ENCODE measurements around the gene PRSS2. TPM values are rescaled to one million over a fixed set of nuclear protein-coding genes. Genes with fewer than 3 reads are reported as not detected.

PRSS2 gene
- total RNA-seq, 1 donor from 2014 or later, result not detected

DNA sequence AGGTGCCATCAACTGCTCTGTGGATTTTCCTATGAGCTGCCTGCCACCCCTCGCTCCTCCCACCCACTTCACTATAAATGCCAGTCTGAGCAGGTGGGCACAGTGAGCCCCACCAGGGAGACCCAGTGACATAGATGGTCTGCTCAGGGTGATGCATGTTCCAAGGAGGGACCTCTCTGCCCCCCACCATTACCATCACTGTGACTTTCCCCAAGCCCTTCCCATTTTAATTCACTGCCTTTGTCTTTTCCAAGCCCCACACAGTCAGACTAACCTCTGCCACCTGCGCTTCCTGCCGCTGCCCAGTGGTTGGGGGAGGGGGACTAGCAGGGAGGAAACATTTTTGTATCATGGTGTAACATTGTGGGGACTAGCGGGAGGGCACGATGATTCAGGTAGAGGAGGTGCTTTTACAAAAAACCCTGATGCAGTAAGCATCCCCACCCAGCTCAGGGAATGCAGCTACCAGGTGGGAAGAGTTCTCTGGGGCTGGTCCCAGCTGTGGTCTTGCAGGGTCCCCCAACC, 24.6 kb downstream of the PRSS2 start:
- Histone ChIP-seq H3K27ac (replicated peaks) (no peak overlapping the region), H3K4me1 (peaks cover 19% of the 10 kb centered on the region), H3K4me3 (no peak overlapping the region), H3K27me3 (ENCODE audit: low read depth) (peaks cover 99% of the 10 kb centered on the region), H3K9me3 (replicated peaks) (no peaks in the 10 kb centered on the region), H3K36me3 (no peaks in the 10 kb centered on the region)
- DNase-seq, result no peak
- intact Hi-C loops (cut with micrococcal nuclease), result no loop called here
- TF ChIP-seq, protein P1, sequence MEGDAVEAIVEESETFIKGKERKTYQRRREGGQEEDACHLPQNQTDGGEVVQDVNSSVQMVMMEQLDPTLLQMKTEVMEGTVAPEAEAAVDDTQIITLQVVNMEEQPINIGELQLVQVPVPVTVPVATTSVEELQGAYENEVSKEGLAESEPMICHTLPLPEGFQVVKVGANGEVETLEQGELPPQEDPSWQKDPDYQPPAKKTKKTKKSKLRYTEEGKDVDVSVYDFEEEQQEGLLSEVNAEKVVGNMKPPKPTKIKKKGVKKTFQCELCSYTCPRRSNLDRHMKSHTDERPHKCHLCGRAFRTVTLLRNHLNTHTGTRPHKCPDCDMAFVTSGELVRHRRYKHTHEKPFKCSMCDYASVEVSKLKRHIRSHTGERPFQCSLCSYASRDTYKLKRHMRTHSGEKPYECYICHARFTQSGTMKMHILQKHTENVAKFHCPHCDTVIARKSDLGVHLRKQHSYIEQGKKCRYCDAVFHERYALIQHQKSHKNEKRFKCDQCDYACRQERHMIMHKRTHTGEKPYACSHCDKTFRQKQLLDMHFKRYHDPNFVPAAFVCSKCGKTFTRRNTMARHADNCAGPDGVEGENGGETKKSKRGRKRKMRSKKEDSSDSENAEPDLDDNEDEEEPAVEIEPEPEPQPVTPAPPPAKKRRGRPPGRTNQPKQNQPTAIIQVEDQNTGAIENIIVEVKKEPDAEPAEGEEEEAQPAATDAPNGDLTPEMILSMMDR (IDR thresholded peaks at IDR 0.05; ENCODE audit: borderline replicate concordance), result no peak

DNA sequence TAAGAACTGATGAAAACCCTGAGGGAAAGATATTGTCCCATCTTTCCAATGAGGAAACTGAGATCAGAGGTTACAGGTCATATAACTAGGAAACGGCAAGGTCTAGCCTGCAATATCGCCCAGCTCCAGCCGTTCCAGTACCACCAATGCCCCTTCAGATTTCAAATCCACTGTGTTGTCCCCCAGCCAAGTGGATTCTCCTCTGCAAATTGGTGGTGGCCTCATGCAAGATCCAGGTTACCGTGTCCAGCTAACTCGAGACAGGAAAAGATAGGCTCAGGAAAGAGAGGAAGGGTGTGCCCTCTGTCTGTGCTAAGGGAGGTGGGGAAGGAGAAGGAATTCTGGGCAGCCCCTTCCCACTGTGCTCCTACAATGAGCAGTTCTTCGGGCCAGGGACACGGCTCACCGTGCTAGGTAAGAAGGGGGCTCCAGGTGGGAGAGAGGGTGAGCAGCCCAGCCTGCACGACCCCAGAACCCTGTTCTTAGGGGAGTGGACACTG, 25.3 kb downstream of the PRSS2 start:
- TF ChIP-seq, protein P1 (IDR thresholded peaks at IDR 0.05; ENCODE audit: borderline replicate concordance), result no peak
- Histone ChIP-seq H3K27ac (replicated peaks) (no peak overlapping the region), H3K4me3 (no peak overlapping the region), H3K9me3 (replicated peaks) (no peaks in the 10 kb centered on the region), H3K4me1 (peaks cover 19% of the 10 kb centered on the region), H3K36me3 (no peaks in the 10 kb centered on the region), H3K27me3 (ENCODE audit: low read depth) (peaks cover 99% of the 10 kb centered on the region)
- no peak for DNase-seq
- intact Hi-C loops (cut with micrococcal nuclease), result no loop called here

DNA sequence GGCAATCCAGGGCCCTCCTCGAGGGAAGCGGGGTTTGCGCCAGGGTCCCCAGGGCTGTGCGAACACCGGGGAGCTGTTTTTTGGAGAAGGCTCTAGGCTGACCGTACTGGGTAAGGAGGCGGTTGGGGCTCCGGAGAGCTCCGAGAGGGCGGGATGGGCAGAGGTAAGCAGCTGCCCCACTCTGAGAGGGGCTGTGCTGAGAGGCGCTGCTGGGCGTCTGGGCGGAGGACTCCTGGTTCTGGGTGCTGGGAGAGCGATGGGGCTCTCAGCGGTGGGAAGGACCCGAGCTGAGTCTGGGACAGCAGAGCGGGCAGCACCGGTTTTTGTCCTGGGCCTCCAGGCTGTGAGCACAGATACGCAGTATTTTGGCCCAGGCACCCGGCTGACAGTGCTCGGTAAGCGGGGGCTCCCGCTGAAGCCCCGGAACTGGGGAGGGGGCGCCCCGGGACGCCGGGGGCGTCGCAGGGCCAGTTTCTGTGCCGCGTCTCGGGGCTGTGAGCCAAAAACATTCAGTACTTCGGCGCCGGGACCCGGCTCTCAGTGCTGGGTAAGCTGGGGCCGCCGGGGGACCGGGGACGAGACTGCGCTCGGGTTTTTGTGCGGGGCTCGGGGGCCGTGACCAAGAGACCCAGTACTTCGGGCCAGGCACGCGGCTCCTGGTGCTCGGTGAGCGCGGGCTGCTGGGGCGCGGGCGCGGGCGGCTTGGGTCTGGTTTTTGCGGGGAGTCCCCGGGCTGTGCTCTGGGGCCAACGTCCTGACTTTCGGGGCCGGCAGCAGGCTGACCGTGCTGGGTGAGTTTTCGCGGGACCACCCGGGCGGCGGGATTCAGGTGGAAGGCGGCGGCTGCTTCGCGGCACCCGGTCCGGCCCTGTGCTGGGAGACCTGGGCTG, 26.0 kb downstream of the PRSS2 start:
- H3K36me3 ChIP-seq, result no peaks in the 10 kb centered on the region
- no peaks in the 10 kb centered on the region for H3K9me3 ChIP-seq (replicated peaks)
- TF ChIP-seq, protein P1 (IDR thresholded peaks at IDR 0.05; ENCODE audit: borderline replicate concordance), result no peak
- H3K27me3 ChIP-seq (ENCODE audit: low read depth), result peaks cover 99% of the 10 kb centered on the region
- H3K4me3 ChIP-seq, result peak overlapping the region; percentile 60
- peaks cover 19% of the 10 kb centered on the region for H3K4me1 ChIP-seq
- no peak overlapping the region for H3K27ac ChIP-seq (replicated peaks)
- intact Hi-C loops (cut with micrococcal nuclease), result no loop called here
- DNase-seq, result no peak

DNA sequence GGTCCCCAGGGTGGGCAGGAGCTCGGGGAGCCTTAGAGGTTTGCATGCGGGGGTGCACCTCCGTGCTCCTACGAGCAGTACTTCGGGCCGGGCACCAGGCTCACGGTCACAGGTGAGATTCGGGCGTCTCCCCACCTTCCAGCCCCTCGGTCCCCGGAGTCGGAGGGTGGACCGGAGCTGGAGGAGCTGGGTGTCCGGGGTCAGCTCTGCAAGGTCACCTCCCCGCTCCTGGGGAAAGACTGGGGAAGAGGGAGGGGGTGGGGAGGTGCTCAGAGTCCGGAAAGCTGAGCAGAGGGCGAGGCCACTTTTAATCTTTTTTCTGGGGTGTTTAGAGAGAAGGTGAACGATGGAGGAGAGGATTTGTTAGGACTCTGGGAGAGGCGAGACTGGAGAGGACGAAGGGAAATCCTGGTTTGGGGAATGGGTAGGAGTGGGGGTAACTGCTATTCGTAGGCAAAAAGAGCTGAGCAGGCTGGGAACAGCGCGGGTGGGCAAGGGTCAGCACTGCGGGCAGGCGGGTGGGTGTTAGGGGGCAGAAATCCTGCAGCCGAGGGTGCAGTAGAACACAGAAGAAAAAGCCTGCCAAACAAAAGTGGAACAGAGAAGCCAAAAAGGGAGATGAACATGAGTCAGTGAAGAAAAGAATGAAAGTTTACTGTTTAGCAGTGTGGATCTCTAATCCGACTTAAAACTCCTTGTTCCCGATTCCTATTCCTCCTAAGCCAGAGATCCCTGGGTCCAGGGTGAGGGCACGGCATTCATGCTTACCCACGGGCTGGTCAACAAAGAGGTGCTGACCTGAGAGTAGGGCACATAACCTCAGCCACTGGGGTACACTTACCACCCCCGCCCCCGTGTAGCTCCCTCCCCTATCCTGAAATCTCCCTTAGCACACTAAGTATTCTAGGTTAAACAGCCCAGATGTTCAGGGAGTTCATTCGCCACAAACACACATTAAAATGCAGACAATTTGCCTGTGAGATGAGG, 26.9 kb downstream of the PRSS2 start:
- peaks cover 100% of the 10 kb centered on the region for H3K27me3 ChIP-seq (ENCODE audit: low read depth)
- no peaks in the 10 kb centered on the region for H3K9me3 ChIP-seq (replicated peaks)
- intact Hi-C loops (cut with micrococcal nuclease), result no loop called here
- peaks cover 19% of the 10 kb centered on the region for H3K4me1 ChIP-seq
- peak overlapping the region; percentile 60 for H3K4me3 ChIP-seq
- DNase-seq, result no peak
- no peaks in the 10 kb centered on the region for H3K36me3 ChIP-seq
- H3K27ac ChIP-seq (replicated peaks), result no peak overlapping the region
- TF ChIP-seq, protein P1 (IDR thresholded peaks at IDR 0.05; ENCODE audit: borderline replicate concordance), result no peak
